GM19193 (cell line): ENCODE results near the gene CRMP1.

Experiments used
- POLR2A ChIP-seq: IDR thresholded peaks from 4 replicates; pipeline ENCODE4 v1.6.1; 2011; ENCODE audit not compliant: insufficient read depth, insufficient read length; ENCODE audit errors: extremely low read depth

Gene CRMP1

DNA sequence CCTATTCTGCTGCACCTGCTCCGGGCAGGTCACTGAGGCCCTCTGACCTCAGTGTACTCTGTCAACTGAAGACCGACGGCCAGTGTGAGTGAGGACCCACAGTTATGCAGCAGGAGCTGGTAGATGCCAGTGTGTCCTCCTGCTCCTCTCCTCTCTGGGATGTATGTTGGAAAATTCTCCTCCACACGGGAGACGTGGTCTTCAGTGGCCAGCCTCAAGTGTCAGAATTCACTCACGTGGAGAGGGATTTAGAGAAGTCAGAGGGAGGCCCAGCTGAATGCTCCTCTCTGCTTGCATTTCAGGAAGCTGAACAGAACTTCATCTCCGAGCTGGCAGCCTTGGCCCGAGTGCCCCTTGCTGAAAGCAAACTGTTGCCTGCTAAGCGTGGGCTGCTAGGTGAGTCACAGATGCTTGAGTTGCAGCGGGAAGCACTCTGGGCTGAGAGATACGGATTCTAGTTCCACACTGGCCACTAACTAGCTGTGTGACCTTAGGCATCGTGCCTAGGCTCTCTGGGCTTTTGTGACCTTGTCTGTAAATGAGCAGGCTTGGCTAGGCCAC lies 83.6 kb downstream of the CRMP1 start:
- no peak for TF ChIP-seq POLR2A

DNA sequence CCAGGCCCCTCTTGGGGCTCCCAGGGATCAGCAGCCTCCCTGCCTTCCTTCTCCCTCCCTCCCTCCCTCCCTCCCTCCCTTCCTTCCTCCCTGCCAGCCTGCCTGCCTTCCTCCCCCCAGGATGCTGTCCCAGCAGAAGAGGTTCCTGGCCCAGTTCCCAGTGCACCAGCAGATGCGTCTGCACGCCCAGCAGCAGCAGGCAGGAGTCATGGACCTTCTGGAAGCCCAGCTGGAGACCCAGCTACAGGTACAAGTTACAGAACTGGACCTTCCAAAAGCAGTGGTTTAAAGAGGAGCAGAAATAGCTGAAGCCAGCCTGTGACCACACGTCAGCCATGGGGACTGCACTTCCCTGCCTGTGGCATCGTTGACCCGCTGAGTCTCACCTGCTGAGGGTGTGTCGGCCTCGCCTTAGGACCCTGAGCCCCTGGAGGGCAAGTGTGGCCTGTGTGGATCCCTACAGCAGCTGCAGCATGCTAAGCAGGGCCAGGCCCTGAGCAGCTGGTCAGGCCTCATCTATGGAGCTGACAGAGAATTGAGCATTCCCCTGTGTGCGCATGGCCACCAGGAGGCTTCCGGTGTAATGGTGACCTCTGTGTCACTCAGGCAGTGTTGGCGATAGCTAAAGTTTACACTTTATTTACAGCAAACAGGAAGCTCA lies 84.7 kb downstream of the CRMP1 start:
- TF ChIP-seq POLR2A, result no peak

DNA sequence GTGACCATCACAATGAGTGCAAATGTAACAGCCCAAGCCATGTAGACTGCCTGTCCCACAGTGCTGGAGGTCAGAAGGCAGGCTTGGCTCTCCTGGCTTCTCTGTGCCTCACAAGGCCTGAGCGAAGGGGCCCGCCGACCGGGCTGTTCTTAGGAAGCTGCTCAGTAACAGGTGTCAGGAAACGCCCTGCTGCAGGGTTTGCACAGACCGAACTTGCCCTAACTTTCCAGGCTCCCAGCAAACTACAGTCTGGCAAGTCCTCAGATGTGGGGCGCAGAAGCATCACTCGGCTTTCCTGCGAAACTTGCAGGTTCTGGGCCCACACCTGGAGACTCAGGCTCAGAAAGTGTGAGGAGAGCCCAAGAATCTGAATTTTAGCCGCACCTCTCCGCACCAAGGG lies 87.6 kb downstream of the CRMP1 start:
- TF ChIP-seq POLR2A, result no peak

GRCh38 chr4:5804656-5805055 lies 88.2 kb downstream of the CRMP1 start:
- no peak for TF ChIP-seq POLR2A

DNA sequence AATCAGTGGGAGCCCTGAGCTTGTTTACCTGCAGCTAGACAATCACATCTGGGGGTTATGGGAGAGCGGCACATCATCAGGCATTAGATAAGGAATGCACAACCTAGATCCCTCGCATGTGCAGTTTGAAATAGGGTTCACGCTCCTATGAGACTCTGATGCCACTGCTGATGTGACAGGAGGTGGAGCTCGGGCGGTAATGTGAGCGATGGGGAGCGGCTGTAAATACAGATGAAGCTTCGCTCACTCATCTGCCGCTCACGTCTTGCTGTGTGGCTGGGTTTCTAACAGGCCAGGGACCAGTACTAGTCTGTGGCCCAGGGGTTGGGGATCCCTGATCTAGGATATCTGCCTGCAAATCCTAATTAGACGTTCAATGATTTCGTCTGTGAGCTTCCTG lies 90.3 kb downstream of the CRMP1 start:
- no peak for TF ChIP-seq POLR2A

DNA sequence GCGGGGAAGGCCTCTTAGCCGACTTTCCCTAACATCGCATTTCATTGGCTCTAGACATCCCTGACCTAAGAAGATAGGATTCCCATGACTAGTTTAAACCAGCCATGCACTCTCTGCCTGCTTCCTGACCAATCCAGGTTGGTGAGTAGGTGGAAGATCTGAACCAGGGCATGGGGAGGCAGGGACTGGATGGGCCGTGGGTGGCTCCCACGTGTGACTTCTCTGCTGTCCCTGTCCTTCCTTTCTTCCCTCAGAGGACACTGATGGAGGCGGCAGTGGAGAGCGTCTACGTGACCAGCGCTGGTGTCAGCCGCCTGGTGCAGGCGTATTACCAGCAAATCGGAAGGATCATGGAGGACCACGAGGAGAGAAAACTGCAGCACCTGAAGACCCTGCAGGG lies 91.2 kb downstream of the CRMP1 start:
- no peak for TF ChIP-seq POLR2A

GRCh38 chr4:5800496-5800895 lies 92.4 kb downstream of the CRMP1 start:
- no peak for TF ChIP-seq POLR2A

DNA sequence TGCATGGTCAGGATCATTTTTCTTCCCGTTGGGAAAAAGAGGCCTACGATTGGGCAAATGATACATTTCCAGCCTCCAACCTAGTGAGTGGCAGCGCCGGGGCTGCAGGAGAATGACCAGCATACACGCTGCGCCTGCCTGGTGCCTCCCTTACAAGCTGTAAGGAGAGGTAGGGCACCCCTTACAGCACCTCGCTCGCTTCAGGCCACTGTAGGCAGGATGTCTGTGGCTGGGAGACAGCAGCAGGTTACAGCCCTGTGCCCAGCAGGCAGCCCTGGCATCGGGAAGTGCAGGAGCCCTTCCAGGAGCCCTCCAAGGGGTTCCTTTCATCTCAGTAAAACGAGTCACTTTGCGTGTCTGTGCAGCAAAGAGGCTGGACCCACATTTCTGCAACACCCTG lies 93.5 kb downstream of the CRMP1 start:
- TF ChIP-seq POLR2A, result no peak

- no peak for TF ChIP-seq POLR2A
Observed at GRCh38 chr4:5798946-5799345, 93.9 kb downstream of the CRMP1 start.

GRCh38 chr4:5798462-5798861 lies 94.4 kb downstream of the CRMP1 start:
- no peak for TF ChIP-seq POLR2A

GRCh38 chr4:5797866-5798265 lies 95.0 kb downstream of the CRMP1 start:
- no peak for TF ChIP-seq POLR2A

GRCh38 chr4:5796976-5797375 lies 95.9 kb downstream of the CRMP1 start:
- TF ChIP-seq POLR2A, result no peak

GRCh38 chr4:5795580-5795979 lies 97.3 kb downstream of the CRMP1 start:
- TF ChIP-seq POLR2A, result no peak

DNA sequence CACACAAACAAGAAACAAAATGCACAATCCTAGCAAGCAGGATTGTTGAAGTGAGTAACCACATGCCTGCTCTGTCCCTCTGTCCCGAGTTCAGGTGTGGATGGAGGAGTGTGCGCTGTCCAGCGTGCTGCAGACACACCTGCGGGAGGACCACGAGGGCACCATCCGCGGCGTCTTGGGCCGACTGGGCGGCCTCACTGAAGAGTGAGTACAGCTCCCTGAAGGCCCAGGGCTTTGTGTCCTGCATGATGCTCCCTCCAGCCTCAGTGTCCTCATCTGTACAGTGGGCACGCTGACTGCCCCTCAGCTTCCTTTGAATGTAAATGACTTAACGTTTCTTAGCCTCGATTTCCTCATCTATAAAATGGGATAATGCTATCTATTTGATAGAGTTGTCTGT lies 99.4 kb downstream of the CRMP1 start:
- TF ChIP-seq POLR2A, result no peak

DNA sequence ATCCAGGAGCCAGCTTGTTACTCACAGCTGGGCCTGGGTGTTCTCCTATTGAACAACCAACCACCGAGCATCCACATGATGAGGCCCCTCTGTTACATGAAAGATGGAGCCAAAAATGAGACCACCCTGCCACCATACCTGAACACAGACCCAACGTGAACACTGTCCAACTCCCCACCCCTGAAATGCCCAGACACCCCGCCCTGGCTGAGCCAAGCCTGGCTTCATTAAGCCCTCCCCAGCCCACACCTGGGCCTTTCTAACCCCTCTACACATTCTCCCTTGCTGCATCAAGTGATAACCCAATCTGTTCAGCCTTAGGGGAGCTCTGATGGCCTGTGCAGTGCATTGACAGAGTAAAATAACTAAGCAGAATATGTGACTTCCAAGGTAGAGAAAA lies 101.2 kb downstream of the CRMP1 start:
- TF ChIP-seq POLR2A, result no peak

DNA sequence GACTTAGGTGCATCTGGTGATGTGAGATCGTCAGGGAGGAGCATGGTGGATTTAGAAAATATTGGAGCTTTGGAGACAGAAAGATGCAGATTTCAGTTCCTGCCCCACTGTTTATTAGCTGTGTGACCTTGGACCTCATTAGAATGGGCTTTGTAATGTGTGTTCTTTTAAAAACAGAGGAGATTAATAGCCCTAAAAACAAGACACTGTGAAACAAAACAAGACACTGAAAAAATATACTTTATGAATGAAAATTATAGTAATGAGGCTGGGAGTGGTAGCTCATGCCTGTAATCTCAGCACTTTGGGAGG lies 102.4 kb downstream of the CRMP1 start:
- no peak for TF ChIP-seq POLR2A

- TF ChIP-seq POLR2A, result no peak
Observed at GRCh38 chr4:5789141-5789540, 103.7 kb downstream of the CRMP1 start.
